IPS-18c (cell line): ENCODE measurements around the gene SHOC2.

ENCODE experiments used
- H3K4me3 ChIP-seq: 2 replicates; pipeline ENCODE4 v1.7.0; 2013; ENCODE audit warnings: low read depth, mild to moderate bottlenecking, low read length, moderate library complexity; ENCODE audit not compliant: insufficient read depth
- H3K9me3 ChIP-seq: one replicate; pipeline ENCODE4 v1.6.1; 2013; ENCODE audit warnings: mild to moderate bottlenecking, low read length, moderate library complexity; ENCODE audit not compliant: control insufficient read depth, insufficient read depth

The SHOC2 gene

DNA sequence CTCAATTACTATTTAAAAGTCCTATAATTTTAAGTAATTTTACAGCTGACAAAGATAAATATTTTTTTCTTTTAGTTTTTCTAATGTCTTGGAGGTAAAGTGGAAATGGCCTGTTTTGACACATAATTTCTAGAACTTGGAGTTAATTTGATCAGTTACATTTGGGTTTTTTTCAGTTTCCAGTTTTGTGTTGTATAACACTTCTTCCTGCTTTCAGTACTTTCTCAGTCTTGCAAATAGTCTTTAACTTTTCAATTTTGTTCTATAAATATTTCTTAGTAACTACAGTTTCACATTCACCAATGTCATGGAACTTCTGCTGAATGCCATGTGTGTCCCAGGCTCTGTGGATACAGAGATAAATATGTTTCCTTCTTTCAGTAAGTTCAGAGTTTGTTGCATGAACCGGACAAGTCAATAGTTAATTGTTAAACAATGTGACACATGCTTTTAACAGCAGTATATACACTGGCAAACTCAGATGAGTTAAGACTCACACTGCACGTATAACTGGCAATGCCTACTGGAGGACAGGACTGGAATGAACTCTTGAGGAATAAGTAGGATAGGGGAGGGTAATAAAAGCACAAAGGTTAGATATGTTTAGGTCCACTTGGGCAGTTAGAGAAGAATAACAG is 4.6 kb downstream of the SHOC2 start:
- H3K4me3 ChIP-seq, result no peak overlapping the region
- no peaks in the 10 kb centered on the region for H3K9me3 ChIP-seq

DNA sequence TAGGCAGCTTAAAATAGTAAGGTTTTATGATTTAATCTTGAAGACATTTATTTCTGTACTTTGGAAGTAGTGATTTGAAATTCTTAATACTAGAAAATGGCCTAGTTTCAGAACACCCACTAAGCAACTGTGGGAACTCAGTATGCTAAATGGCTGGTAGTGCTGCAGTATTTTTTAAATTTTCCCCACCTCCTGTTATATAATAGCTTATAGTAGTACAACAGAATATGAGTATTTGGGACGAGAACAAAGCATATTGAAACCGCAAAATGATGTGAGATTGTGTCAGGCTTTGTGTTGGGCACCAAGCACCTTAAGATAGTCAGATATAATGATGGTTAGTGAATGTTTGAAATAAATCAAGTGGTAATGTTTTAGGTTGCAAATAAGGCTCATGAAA is 8.1 kb downstream of the SHOC2 start:
- Histone ChIP-seq H3K9me3 (no peaks in the 10 kb centered on the region), H3K4me3 (no peak overlapping the region)

DNA sequence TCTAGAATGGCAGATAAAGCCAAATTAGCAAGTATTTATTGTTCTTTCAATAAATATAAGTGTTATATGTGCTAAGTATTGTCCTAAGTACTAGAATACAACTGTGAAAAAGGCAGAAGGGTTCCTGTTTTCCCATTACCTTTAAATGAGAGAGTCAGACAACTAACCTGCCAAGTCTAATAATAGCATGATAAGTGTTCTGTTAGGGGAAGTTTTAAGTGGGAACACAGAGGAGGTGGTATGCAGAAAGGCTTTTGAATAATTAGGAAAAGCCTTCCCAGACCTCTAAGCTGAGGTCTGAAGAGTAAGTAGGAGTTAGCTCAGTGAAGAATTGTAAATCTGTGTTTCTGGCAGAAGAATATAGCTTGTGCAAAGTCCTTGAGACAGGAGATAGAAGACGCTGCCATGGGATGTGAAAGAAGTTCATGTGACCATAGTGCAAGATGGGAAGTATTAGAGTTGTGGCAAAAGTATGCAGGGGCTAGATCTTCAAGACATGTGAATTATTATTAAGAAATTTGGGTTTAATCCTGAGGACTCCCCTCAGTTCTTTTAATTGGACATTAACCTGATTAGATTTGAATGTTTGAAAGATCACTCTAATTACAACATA is 12.5 kb downstream of the SHOC2 start:
- Histone ChIP-seq H3K4me3 (no peak overlapping the region), H3K9me3 (no peaks in the 10 kb centered on the region)

DNA sequence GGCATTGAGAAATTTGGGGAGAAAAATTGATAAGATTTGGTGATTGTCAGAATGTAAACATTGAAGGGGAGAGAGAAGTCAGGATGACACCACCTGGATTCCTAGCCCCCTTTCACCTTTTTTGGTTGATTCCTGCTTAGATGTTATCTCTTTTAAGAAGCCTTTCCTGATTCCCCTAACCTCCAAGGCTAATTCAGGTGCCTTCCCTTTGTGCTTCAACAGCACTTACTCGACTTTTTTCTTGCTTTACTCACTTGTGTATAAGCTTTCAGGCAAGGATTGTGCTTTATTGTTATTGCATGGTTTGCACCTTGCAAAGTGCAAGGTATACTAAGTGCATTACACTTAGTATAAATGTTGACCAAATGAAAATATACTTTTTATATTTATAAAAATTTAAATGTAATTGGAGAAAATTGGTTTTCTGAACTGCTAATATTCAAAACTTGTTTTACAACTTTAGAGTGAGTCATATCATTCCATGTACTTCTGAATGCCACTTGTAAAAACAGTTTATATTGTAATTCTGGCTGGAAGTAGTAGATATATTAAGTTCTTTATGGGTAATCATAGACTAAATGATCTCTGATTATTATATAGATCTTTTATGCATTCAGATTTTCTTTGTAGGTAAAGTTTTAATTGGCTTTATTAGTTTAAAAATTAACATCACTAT is 13.2 kb downstream of the SHOC2 start:
- Histone ChIP-seq H3K9me3 (no peaks in the 10 kb centered on the region), H3K4me3 (no peak overlapping the region)

DNA sequence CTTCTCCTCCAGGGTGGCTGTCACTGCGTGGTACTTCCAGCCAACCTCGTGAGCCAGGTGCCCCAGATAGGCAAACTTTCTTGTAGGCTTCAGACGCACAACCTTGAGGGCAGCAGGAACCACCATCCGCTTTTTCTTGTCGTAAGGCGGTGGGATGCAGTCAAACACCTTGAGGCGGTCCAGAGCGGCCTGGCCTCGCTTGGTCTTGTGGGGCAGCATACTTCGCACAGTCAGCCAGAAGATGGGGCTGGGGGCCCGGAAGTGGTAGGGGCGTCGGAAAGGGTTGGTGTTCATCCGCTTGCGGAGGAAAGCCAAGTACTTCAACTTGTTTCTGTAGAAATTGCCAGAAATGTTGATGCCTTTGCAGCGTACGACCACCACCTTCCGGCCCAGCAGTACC is 17.4 kb downstream of the SHOC2 start:
- Histone ChIP-seq H3K4me3 (no peak overlapping the region), H3K9me3 (no peaks in the 10 kb centered on the region)

DNA sequence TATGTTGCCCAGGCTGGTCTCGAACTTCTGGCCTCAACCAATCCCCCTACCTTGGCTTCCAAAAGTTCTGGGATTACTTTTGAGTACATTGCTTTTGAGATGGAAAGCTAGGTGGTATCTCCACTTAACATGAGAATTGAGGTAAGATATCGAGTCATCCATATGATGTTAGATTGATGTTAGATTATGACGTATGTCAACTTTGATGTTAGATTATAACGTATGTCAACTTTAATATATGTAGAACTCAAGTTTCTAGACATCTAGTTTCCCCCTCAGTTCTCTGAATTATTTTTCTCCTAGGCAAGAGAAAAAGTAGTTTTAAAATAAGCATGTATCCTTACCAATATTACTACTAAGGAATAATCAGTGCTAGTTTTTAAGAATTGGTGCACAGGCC is 20.0 kb downstream of the SHOC2 start:
- H3K9me3 ChIP-seq, result no peaks in the 10 kb centered on the region
- H3K4me3 ChIP-seq, result no peak overlapping the region

DNA sequence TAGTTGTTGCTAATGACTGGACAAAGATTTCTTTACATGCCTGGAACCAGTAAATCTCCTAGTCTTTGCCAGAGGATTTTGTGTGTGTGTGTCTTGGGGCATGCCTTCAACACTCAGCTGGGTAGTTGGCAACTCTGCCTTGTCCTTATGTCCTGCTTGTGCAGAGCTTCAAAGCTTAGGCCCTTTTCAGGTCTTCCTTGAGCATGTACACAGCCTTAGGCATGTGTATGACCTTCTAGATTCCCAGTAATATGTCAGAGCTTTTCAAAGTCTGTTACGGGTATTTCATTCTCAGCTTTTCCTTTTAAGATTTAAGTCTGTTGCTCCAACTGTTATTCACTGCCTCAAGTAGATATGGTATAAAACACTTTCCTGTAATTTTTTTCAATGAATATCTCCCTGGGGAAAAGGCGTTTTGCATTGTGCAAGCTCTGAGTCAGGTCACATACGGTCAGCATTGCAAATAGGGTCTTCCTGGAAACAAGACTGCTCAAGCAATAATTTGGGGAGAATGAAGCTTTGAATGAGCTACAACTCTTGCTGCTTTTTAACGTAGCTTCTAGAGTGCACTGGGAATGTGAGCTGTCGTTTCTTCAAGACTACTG is 25.5 kb downstream of the SHOC2 start:
- H3K9me3 ChIP-seq, result no peaks in the 10 kb centered on the region
- H3K4me3 ChIP-seq, result no peak overlapping the region

DNA sequence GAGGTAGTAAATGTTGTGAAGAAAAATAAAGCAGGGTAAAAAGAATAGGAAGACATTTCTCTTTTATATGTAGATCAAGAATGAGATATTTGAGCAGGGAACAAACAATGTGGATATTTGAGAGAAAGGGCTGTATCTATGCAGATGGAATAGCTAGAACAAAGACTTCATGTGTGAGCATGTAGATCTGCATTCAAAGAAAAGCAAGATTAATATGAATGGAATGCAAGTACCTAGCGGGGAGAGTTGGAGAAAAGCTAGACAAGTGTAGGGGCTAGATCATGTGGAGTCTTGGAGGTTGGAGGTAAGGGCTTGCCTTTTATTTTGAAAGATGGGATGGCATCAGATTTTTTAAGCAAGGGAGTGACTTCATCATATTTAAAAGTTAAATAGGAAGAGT is 27.1 kb downstream of the SHOC2 start:
- Histone ChIP-seq H3K4me3 (no peak overlapping the region), H3K9me3 (no peaks in the 10 kb centered on the region)

DNA sequence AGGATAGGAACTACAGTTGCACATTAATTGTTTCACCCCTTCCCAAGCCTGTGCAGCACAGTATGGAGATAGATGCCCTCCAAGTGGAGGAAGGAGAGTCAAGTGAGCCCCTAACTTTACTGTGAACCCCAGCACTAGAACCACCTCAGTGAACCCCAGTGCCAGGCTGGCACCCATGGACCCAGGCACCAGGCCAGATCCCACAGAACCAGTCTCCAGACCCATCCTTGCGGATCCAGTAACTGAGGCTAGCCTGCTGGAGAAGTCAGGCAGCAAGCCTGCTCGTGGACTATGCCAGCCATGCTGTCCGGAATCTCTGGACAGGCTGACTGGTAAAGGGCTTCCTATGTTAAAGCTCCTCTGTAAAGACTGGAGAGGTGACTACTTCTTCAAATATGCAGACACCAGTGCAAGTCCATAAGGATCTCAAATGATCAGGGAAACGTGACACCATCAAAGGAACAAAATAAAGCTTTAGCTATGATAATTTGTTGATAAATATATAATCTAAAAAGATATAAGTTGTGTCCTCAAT is 27.7 kb downstream of the SHOC2 start:
- Histone ChIP-seq H3K9me3 (no peaks in the 10 kb centered on the region), H3K4me3 (no peak overlapping the region)

DNA sequence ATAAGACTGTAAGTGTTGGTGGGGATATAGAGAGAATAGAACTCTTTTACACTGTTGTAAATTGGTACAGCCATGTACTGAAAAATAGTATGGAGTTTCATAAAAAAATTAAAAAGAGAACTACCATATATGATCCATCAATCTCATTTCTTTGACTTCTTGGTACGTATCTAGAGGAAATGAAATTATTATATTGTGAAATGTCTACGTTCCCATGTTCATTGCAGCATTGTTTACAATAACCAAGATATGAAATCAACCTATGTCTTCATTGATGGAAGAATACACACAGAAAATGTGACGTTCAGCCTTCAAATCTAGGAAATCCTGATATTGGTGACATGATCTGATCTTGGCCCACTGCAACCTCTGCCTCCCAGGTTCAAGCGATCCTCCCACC is 32.0 kb downstream of the SHOC2 start:
- Histone ChIP-seq H3K9me3 (no peaks in the 10 kb centered on the region), H3K4me3 (no peak overlapping the region)

DNA sequence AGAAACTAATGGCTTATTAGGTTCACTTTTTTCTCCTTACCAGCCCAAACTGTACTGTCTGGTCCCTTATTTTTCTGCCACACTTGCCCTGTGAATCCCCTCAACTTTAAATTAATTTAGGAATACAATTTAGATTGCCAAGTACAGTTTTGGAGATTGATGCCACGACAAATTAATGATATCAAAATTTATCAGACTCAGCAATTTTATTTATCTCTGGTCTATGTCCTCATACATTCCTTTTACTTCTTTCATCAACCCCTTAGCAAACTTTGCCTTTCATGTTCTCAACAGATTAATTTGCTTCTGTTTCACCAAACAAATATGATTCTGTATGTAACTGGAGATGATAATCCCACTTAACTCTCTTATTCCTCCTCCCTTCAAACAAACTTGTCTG is 38.2 kb downstream of the SHOC2 start:
- no peaks in the 10 kb centered on the region for H3K9me3 ChIP-seq
- H3K4me3 ChIP-seq, result no peak overlapping the region

DNA sequence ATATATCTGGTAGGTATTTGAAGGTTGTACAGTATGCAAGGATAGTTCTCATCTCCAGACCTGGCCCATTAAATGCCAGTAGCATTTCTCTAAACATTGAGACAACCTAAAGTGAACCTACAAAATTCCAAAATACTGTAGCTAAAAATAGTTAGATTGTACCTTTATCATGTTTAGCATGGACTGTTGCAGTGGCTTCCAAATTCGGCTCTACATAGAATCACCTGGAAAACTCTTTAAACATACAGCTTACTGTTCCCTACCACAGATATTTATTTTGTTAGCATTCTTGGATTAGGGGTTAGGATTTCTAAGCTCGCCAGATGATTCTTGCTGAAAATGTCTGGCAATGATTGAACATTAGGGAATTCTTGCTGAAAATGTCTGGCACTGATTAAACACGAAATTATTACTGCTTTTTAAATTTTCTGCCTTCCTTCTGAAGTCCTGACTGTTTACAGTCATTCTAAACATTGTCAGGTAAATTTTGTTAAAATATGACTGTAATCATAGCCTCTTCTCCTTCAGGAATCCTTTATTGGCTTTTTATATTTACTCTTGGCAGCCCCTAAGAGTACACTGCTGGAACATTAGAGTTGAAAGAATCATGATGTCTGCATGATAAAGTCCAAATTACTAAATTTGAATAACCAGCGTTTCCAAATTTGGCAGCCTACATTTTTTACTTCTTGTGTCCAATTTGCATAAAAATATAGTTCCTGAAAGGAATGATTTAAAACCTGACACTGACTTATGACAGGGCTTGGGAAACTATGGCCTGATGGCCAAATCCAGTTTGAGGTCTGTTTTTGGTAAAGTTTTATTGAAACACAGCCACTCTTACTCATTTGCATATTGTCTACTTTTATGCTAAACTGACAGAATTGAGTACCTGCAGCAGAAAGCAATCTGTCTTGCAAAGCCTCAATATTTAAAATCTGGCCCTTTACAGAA is 40.3 kb downstream of the SHOC2 start:
- H3K4me3 ChIP-seq, result no peak overlapping the region
- H3K9me3 ChIP-seq, result no peaks in the 10 kb centered on the region

DNA sequence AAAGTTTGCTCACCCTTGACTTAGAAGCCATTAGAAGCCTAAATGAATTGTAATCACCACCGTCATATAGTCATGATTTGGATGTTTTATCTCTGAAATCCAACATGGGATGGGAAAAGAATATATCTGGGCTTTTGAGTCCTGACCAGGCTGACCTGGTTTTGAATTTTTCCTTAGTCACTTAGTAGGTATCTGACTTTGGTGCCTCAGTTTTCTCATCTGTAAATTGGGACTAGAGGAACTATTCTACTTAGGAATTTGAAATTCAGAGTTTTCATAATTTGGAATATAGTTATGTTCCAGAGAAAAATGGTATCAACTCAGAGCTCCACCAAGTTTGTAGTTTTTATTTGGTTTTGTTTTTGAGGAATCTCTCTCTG is 40.9 kb downstream of the SHOC2 start:
- Histone ChIP-seq H3K4me3 (no peak overlapping the region), H3K9me3 (no peaks in the 10 kb centered on the region)

DNA sequence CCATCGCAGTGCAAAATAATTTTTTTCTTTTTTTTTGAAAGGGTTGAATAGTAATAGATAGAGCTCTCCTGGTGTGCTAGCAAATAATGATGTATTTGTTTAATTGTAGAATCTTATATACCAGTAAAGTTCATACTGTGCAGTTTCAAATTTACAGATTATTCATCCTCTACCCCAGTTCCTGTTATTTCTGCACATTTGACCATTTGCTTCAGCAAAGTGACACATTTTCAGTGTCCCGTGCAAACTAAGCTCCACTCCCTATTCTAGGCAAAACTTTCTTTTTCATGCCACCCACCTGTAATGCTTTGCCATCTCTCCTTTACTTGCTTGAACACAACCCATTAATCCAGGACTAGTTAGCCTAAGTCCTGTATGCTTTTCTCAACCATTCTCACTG is 43.0 kb downstream of the SHOC2 start:
- Histone ChIP-seq H3K9me3 (no peaks in the 10 kb centered on the region), H3K4me3 (no peak overlapping the region)

DNA sequence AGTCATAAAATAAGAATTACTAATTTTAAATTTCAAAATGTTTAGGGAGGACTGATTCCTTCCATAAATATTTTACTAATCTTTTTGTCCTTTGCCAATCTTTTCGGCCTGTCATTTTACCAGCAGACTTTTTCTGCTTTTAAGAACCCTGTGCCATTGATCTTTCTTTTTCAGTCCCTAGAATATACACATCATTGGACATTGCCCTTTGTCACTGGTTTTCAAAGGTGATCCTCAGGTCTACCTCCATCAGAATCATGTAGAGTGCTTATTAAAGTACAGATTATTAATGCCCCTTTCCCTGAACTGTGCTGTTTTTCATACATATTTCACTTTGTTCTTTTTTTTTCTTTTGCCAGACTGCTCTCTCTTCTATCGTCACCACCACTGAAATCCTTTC is 43.8 kb downstream of the SHOC2 start:
- Histone ChIP-seq H3K4me3 (no peak overlapping the region), H3K9me3 (no peaks in the 10 kb centered on the region)

DNA sequence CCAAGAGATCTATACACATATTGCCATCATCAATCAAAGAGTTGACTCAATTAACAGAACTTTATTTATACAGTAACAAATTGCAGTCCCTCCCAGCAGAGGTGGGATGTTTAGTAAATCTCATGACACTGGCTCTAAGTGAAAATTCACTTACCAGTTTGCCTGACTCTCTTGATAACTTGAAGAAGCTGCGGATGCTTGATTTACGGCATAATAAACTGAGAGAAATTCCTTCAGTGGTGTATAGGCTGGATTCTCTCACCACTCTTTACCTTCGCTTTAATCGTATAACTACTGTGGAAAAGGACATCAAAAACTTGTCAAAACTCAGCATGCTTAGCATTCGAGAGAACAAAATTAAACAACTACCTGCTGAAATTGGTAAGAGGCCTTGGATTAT is 45.3 kb downstream of the SHOC2 start:
- H3K9me3 ChIP-seq, result no peaks in the 10 kb centered on the region
- no peak overlapping the region for H3K4me3 ChIP-seq

DNA sequence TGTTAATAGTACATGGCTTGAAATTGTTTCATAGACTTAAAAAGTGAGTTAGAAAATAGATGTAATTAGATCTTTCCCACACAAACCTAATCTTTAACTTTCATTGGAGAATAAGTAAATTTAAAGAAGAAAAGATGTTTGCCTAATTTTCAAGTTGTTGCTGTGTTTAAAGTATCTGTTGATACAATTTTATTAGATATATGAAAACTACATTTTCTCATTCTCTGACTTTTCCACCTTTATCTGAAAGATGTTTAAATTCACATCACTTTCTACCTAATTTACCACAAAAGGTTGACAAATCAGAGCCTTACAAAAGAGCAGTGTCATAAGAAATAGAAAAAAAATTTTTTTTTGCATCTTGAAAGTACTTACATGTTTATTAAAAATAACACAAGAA is 45.8 kb downstream of the SHOC2 start:
- no peaks in the 10 kb centered on the region for H3K9me3 ChIP-seq
- H3K4me3 ChIP-seq, result no peak overlapping the region
